ENCODE measurements around the gene ARAP3. TPM values are rescaled to one million over a fixed set of nuclear protein-coding genes. Genes with fewer than 3 reads are reported as not detected.

ARAP3 gene
- total RNA-seq, 1 donor from 2014 or later, result 12.5 TPM

- intact Hi-C loops (cut with DNase I), result loop anchor here (10.0 kb wide), 1 partner anchor 110 kb away; no protein-coding TSS in a partner anchor
- DNase-seq (no peak), ATAC-seq (ENCODE audit: poor library complexity) (no peak)
These were observed 22.8 kb upstream of the ARAP3 start for GRCh38 chr5:141704782-141705297.

- ATAC-seq (ENCODE audit: poor library complexity) (no peak), DNase-seq (no peak)
- intact Hi-C loops (cut with DNase I), result loop anchor here (2.0 to 10.0 kb wide), 2 partner anchors 112 to 176 kb away; partner anchors contain the start of gene PCDH1
These were observed 21.1 kb upstream of the ARAP3 start for GRCh38 chr5:141703133-141703561.

- ATAC-seq (ENCODE audit: poor library complexity), result peak; percentile 11
These were observed 19.5 kb upstream of the ARAP3 start for GRCh38 chr5:141701360-141702119.

GRCh38 chr5:141697586-141697985 lies 15.6 kb upstream of the ARAP3 start:
- ATAC-seq (ENCODE audit: poor library complexity) (no peak), DNase-seq (no peak)
- intact Hi-C loops (cut with DNase I), result no loop called here

More at GRCh38 chr5:141701360-141702119, 19.5 kb upstream of the ARAP3 start:
- DNase-seq, result no peak
- intact Hi-C loops (cut with DNase I), result loop anchor here (2.0 to 10.0 kb wide), 2 partner anchors 113 to 177 kb away; partner anchors contain the start of gene PCDH1

- intact Hi-C loops (cut with DNase I), result no loop called here
- no peak for ATAC-seq (ENCODE audit: poor library complexity)
These were observed 14.4 kb upstream of the ARAP3 start for GRCh38 chr5:141696431-141696830.

GRCh38 chr5:141695627-141696215 lies 13.7 kb upstream of the ARAP3 start:
- intact Hi-C loops (cut with DNase I), result no loop called here
- ATAC-seq (ENCODE audit: poor library complexity), result peak; percentile 87
- DNase-seq, result peak; percentile 68

More at GRCh38 chr5:141696431-141696830, 14.4 kb upstream of the ARAP3 start:
- no peak for DNase-seq

GRCh38 chr5:141694479-141694878 lies 12.4 kb upstream of the ARAP3 start:
- DNase-seq (no peak), ATAC-seq (ENCODE audit: poor library complexity) (no peak)
- intact Hi-C loops (cut with DNase I), result loop anchor here (5.0 kb wide), 1 partner anchor 268 kb away; no protein-coding TSS in a partner anchor

GRCh38 chr5:141692919-141693725 lies 11.1 kb upstream of the ARAP3 start:
- ATAC-seq (ENCODE audit: poor library complexity) (no peak), DNase-seq (no peak)
- intact Hi-C loops (cut with DNase I), result loop anchor here (5.0 kb wide), 1 partner anchor 269 kb away; no protein-coding TSS in a partner anchor

- no peak for ATAC-seq (ENCODE audit: poor library complexity)
- DNase-seq, result no peak
- intact Hi-C loops (cut with DNase I), result loop anchor here (5.0 kb wide), 1 partner anchor 270 kb away; no protein-coding TSS in a partner anchor
These were observed 10.5 kb upstream of the ARAP3 start for GRCh38 chr5:141692533-141692888.

GRCh38 chr5:141691867-141692532 lies 10.0 kb upstream of the ARAP3 start:
- intact Hi-C loops (cut with DNase I), result loop anchor here (5.0 kb wide), 1 partner anchor 270 kb away; no protein-coding TSS in a partner anchor

GRCh38 chr5:141691286-141691866 lies 9.3 kb upstream of the ARAP3 start:
- ATAC-seq (ENCODE audit: poor library complexity), result no peak

More at GRCh38 chr5:141691867-141692532, 10.0 kb upstream of the ARAP3 start:
- ATAC-seq (ENCODE audit: poor library complexity) (peak; percentile 90), DNase-seq (peak; percentile 92)

GRCh38 chr5:141686648-141687416 lies 4.8 kb upstream of the ARAP3 start:
- DNase-seq (no peak), ATAC-seq (ENCODE audit: poor library complexity) (no peak)
- intact Hi-C loops (cut with DNase I), result no loop called here

More at GRCh38 chr5:141691286-141691866, 9.3 kb upstream of the ARAP3 start:
- DNase-seq, result no peak
- intact Hi-C loops (cut with DNase I), result loop anchor here (5.0 kb wide), 1 partner anchor 271 kb away; no protein-coding TSS in a partner anchor

GRCh38 chr5:141685591-141685990 lies 3.6 kb upstream of the ARAP3 start:
- intact Hi-C loops (cut with DNase I), result no loop called here
- ATAC-seq (ENCODE audit: poor library complexity) (no peak), DNase-seq (no peak)

- DNase-seq (no peak), ATAC-seq (ENCODE audit: poor library complexity) (no peak)
- intact Hi-C loops (cut with DNase I), result no loop called here
These were observed 1.6 kb upstream of the ARAP3 start for GRCh38 chr5:141683596-141684141.

- intact Hi-C loops (cut with DNase I), result no loop called here
- DNase-seq, result no peak
- no peak for ATAC-seq (ENCODE audit: poor library complexity)
These were observed 735 bp downstream of the ARAP3 start for GRCh38 chr5:141681295-141681694.

- intact Hi-C loops (cut with DNase I), result no loop called here
- DNase-seq (peak; percentile 76), ATAC-seq (ENCODE audit: poor library complexity) (peak; percentile 28)
These were observed 1.3 kb downstream of the ARAP3 start for GRCh38 chr5:141680751-141681201.

GRCh38 chr5:141680178-141680577 lies 1.9 kb downstream of the ARAP3 start:
- ATAC-seq (ENCODE audit: poor library complexity), result no peak
- DNase-seq, result no peak
- intact Hi-C loops (cut with DNase I), result no loop called here
